ENCODE data around the gene PLK3. TPM values are rescaled to one million over a fixed set of nuclear protein-coding genes. Genes with fewer than 3 reads are reported as not detected.

Gene PLK3
- polyA plus RNA-seq, 1 experiment: 14.2 TPM

DNA sequence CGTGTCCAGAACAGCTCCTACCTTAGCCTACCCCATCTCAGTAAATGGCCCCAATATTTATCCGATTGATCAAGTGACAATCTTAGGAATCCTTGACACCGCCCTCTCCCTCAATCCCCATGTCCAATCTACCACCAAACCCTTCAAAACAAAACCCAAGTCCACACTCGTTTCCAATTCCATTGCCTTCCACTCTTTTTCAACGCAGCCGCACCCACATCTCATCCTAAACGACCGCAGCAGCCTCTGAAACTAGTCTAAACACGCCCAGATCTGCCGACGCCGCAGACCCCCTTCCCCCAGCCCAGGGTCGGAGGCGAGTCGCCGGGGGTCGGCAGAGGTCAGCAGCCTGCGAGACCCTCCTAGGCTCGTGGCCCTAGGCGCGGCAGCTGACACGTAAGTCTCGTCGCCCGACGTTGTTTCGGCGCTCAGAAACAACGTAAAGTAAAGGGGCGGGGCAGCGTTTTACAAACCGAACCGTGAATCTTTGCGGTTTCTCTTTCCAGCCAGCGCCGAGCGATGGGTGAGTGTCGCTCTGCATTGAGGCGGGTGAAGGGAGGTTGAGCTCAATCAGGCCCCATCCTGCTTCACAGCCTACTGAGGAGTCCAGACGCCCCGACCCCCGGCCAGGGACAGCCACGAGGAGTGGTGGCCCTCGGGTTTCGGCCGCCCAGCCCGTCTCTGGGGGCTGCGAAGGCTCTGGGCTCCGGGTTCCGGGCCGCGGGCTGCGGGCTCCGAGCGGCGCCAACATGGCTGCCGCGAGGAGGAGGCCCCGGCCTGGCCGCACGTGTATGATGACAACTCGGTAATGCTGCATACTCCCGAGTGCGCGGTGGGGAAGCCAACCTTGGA is 24.9 kb upstream of the PLK3 start, which contains the start of gene RPS8:
Gene RPS8 (plus strand): TSS at position 463 of the 852 bp plus-strand sequence. CDS start 57 bp downstream, at position 520.
- Histone ChIP-seq H3K4me3 (ENCODE audit: low read depth, low read length) (peak within 1 kb of the TSS; percentile 92), H3K27me3 (ENCODE audit: control insufficient read depth, insufficient read depth, low read length) (no peaks in the 10 kb centered on the region), H3K9me3 (ENCODE audit: control insufficient read depth, insufficient read depth, low read length) (no peaks in the 10 kb centered on the region; the same call in 1 of the 2 replicates), H3K27ac (ENCODE audit: low read depth, low read length) (peak within 1 kb of the TSS; percentile 96)
- POLR2A ChIA-PET: interaction anchor here (0.5 to 2.5 kb wide), 32 partner anchors 8 to 1648 kb away, joined by 3 to 23 read pairs (median 4); partner anchors contain the start of genes BEST4, BTBD19, HECTD3 and PLK3
- TF ChIP-seq, protein P1, sequence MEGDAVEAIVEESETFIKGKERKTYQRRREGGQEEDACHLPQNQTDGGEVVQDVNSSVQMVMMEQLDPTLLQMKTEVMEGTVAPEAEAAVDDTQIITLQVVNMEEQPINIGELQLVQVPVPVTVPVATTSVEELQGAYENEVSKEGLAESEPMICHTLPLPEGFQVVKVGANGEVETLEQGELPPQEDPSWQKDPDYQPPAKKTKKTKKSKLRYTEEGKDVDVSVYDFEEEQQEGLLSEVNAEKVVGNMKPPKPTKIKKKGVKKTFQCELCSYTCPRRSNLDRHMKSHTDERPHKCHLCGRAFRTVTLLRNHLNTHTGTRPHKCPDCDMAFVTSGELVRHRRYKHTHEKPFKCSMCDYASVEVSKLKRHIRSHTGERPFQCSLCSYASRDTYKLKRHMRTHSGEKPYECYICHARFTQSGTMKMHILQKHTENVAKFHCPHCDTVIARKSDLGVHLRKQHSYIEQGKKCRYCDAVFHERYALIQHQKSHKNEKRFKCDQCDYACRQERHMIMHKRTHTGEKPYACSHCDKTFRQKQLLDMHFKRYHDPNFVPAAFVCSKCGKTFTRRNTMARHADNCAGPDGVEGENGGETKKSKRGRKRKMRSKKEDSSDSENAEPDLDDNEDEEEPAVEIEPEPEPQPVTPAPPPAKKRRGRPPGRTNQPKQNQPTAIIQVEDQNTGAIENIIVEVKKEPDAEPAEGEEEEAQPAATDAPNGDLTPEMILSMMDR (IDR thresholded peaks at IDR 0.05; ENCODE audit: low read depth, low read length): no peak
- peak; percentile 76 for DNase-seq (ENCODE audit: low read depth, low spot score)
- CTCF ChIA-PET: interaction anchor here (0.9 to 2.1 kb wide), 5 partner anchors 10 to 47 kb away, joined by 3 to 9 read pairs (median 6); partner anchors contain the start of genes PLK3 and RNU5D-1

DNA sequence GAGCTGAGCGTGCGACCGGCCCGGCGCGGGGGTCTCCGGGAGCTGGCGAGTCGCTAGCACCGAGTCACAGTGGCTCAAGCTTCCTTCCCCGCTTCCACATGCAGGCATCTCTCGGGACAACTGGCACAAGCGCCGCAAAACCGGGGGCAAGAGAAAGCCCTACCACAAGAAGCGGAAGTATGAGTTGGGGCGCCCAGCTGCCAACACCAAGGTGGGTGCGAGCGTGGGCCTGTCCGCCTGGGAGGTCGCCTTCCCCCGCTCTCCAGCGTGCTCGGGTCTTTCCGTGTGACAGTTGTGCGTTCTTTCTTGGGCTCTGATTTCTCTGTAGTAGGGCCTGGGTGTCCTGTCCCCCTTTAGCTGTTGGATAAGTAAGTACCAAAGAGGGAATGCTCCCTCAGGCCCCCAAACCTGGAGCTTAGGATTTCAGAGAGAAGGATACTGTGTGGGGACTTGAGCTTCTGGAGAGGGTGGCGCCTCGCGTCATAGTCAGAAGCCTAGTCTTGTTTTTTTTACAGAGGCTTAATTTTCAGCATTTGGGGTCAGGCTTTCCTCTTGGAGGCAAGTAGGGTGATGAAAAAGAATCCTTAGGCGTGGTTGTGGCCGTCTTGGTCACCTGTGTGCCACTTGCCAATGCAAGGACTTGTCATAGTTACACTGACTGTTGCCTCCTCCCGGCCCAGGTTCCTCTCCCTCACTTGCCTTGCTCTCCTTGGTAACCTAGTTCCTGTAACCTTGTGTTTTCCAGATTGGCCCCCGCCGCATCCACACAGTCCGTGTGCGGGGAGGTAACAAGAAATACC is 24.0 kb upstream of the PLK3 start:
- Histone ChIP-seq H3K27ac (ENCODE audit: low read depth, low read length) (peak overlapping the region; percentile 96), H3K9me3 (ENCODE audit: control insufficient read depth, insufficient read depth, low read length) (no peaks in the 10 kb centered on the region; the same call in 1 of the 2 replicates), H3K4me3 (ENCODE audit: low read depth, low read length) (peak overlapping the region; percentile 92), H3K27me3 (ENCODE audit: control insufficient read depth, insufficient read depth, low read length) (no peaks in the 10 kb centered on the region)
- DNase-seq (ENCODE audit: low read depth, low spot score): no peak
- TF ChIP-seq, protein P1 (IDR thresholded peaks at IDR 0.05; ENCODE audit: low read depth, low read length): no peak
- ChIA-PET POLR2A (interaction anchor here (0.5 to 2.5 kb wide), 25 partner anchors 8 to 1647 kb away, joined by 3 to 23 read pairs (median 5); partner anchors contain the start of genes BEST4, BTBD19, PLK3 and RNU5D-1), CTCF (interaction anchor here (0.9 to 2.1 kb wide), 5 partner anchors 14 to 48 kb away, joined by 4 to 9 read pairs (median 4); partner anchors contain the start of gene PLK3)

DNA sequence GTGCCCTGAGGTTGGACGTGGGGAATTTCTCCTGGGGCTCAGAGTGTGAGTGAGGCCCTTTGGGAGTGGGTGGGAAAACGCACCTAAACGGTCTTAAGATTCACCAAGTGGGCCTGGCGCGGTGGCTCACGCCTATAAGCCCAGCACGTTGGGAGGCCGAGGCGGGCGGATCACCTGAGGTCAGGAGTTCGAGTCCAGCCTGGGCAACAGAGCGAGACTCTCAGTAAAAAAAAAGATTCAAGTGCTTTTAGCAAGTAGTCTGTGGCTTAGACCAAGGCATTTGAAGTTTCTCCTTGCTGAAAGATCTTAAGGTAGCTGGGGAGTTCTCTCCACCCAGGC is 23.5 kb upstream of the PLK3 start:
- Histone ChIP-seq H3K4me3 (ENCODE audit: low read depth, low read length) (peak overlapping the region; percentile 92), H3K27me3 (ENCODE audit: control insufficient read depth, insufficient read depth, low read length) (no peaks in the 10 kb centered on the region), H3K27ac (ENCODE audit: low read depth, low read length) (peak overlapping the region; percentile 21), H3K9me3 (ENCODE audit: control insufficient read depth, insufficient read depth, low read length) (no peaks in the 10 kb centered on the region; the same call in 1 of the 2 replicates)
- TF ChIP-seq, protein P1 (IDR thresholded peaks at IDR 0.05; ENCODE audit: low read depth, low read length): no peak
- ChIA-PET CTCF (interaction anchor here (0.9 to 2.0 kb wide), 4 partner anchors 14 to 48 kb away, joined by 4 to 6 read pairs (median 4); partner anchors contain the start of gene PLK3), POLR2A (interaction anchor here (0.6 to 2.5 kb wide), 8 partner anchors 10 to 563 kb away, joined by 3 to 23 read pairs (median 11); partner anchors contain the start of genes BEST4, PLK3 and RNU5D-1)
- no peak for DNase-seq (ENCODE audit: low read depth, low spot score)

DNA sequence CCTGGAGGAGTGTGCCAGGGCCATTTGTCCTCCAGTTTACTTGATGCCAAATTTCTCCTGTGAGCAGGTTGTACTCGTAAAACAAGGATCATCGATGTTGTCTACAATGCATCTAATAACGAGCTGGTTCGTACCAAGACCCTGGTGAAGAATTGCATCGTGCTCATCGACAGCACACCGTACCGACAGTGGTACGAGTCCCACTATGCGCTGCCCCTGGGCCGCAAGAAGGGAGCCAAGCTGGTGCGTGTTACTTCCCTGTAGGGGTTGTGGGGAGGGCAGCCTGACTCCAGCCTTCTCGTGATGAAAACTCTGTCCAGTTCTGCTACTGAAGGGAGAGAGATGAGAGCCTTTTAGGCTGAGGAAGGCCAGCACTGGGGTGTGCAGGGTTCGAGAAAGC is 22.6 kb upstream of the PLK3 start:
- POLR2A ChIA-PET: interaction anchor here (1.0 kb wide), 1 partner anchor 41 kb away, joined by 3 read pairs; no protein-coding TSS in a partner anchor
- Histone ChIP-seq H3K27ac (ENCODE audit: low read depth, low read length) (peak overlapping the region; percentile 21), H3K27me3 (ENCODE audit: control insufficient read depth, insufficient read depth, low read length) (no peaks in the 10 kb centered on the region), H3K9me3 (ENCODE audit: control insufficient read depth, insufficient read depth, low read length) (no peaks in the 10 kb centered on the region; the same call in 1 of the 2 replicates), H3K4me3 (ENCODE audit: low read depth, low read length) (peak overlapping the region; percentile 92)
- CTCF ChIA-PET: interaction anchor here (0.8 to 1.3 kb wide), 4 partner anchors 8 to 237 kb away, joined by 3 to 4 read pairs (median 3); partner anchors contain the start of gene PLK3
- TF ChIP-seq, protein P1 (IDR thresholded peaks at IDR 0.05; ENCODE audit: low read depth, low read length): no peak
- no peak for DNase-seq (ENCODE audit: low read depth, low spot score)
